ENCODE data around the gene NCL. TPM values are rescaled to one million over a fixed set of nuclear protein-coding genes. Genes with fewer than 3 reads are reported as not detected.
A peak's percentile ranks its signal among the peaks of the same experiment; 100 is the strongest.
"Not testable (repeated sequence)": the region's sequence is repeated elsewhere in the genome, so short reads cannot be mapped to it uniquely, and the experiment has no call there.

Gene NCL
- polyA plus RNA-seq, 1 donor, result 1,232 TPM

DNA sequence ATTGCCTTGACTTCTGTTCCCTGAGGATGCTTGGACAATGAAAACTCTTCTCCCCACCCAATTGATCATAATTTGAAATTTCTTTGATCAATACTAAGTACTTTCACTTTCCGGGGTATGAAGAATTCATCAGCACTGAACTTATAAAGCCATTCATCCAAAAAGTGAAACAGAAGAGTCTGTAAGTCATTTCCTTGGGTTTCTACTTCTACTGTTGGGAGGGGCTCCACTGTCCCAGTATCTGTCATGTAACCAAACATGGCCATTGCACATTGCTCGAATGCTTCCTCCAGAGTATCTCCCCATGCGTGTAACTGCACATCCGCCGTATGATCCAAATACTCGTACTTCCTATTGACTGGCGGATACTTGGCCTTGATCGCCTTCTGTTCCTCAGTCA lies 30.3 kb downstream of the NCL start:
- DNase-seq, result no peak

- DNase-seq, result no peak
Measured at GRCh38 chr2:231431606-231432005, 32.7 kb downstream of the NCL start.

DNA sequence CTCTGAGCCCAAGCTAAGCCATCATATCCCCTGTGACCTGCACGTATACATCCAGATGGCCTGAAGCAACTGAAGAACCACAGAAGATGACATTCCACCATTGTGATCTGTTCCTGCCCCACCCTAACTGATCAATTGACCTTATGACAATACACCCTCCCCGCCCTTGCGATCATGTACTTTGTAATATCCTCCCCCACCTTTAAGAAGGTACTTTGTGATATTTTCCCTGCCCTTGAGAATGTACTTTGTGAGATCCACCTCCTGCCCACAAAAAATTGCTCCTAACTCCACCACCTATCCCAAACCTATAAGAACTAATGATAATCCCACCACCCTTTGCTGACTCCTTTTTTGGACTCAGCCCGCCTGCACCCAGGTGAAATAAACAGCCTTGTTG lies 33.8 kb downstream of the NCL start:
- not testable (repeated sequence) for DNase-seq

- no peak for DNase-seq
Measured at GRCh38 chr2:231429901-231430300, 34.4 kb downstream of the NCL start.

DNA sequence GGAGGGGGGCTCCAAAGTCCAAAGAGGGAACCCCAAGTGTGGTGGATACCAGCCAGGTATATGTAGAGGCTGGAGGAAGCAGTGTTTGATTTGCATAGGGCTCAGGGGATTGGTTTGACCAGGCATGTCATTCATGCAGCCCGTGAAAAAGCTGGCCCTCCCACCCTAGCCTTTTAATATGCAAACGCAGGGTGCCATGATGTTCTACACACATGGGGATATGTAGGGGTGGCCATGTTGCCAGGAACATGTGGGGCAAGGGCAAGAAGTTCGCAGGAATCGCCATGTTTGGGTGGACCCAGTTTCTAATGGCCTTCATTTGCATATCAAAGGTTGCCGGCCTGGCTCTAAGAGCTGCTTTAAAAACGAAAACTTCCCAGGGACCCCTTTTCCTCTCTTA lies 35.1 kb downstream of the NCL start:
- DNase-seq, result no peak

DNA sequence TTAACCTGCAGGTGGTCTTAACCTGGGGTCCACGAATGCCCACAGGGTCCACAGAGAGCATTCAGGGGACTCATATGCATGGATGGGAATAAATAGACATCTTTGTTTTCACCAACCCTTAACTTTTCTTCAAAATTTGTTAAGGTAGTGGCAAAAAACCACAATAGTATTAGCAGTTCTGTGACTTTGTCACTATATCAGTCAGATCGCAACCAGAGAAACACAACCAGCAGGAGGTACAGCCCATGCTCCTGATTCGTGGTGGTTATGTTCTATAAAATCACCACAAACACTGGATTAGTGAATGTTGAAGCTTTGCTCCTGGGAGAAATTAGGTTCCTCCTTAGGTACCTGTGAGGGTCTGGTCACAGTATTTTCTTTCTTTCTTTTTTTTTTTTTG lies 37.2 kb downstream of the NCL start:
- no peak for DNase-seq

- no peak for DNase-seq
Measured at GRCh38 chr2:231425811-231426703, 38.2 kb downstream of the NCL start.

GRCh38 chr2:231425291-231425810 lies 38.9 kb downstream of the NCL start:
- no peak for DNase-seq

DNA sequence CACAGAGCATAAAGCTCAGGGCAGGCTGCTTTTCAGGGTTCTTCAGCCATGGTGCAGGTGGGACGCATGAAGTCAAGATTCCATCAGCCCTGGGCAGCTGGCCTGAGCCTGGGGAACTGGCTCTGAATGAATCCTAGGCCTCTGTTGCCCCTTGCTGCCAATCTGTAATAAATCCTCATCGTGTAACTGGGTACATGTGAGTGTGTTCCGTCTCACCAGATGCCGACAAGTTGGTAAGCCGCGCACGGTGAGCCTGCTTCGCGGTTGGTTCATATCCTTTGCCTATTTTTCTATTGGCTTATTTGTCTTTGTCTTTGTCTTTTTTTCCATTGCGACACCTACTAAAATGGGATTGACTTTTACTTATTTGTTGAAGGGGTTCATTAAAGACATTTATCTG lies 41.1 kb downstream of the NCL start:
- DNase-seq, result no peak

GRCh38 chr2:231422056-231422455 lies 42.2 kb downstream of the NCL start:
- no peak for DNase-seq

DNA sequence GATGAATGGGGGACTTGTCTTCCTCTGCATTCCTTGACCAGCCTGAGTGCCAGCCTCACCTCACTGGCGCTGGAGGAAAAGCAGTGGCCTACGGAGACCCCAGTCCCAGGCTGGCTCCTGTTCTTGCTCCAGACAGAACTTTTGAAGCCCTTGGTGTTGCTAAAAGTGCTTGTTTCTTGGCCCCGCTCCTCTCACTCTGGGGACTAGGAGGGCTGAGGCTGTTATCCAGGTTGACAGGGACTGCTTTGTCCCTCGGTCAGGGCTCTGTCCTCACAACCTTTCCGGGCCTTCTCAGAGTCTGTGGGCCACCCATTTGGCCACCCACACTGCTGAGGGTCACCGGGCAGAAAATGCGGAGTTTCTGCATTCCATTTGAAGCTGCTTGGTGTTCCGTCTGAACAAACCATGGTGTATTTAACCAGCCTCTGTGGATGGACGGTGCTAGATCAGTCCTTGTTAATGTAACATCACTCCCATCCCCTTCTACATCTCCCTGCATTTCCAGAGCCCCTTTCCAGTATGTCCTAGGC lies 43.2 kb downstream of the NCL start:
- DNase-seq, result no peak

- no peak for DNase-seq
Measured at GRCh38 chr2:231418820-231419640, 45.3 kb downstream of the NCL start.

DNA sequence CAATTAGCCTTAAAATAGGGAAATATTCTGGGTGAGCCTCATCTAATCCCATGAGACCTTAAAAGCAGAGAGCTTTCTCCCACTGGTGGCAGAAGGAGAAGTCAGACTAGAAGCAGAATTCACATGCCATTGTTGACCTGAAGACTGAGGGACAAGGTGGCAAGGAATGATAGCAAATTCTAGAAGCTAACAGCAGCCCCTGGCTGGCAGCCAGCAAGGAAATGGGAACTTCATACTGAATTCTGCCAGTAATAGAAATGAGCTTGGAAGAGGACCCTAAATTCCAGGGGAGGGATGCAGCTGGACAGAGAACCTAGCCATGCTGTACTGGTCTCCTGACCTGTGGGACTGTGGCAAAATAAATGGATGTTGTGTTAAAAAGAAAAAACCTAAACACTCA lies 49.3 kb downstream of the NCL start:
- DNase-seq, result no peak

- DNase-seq, result no peak
Measured at GRCh38 chr2:231413921-231414476, 50.3 kb downstream of the NCL start.

DNA sequence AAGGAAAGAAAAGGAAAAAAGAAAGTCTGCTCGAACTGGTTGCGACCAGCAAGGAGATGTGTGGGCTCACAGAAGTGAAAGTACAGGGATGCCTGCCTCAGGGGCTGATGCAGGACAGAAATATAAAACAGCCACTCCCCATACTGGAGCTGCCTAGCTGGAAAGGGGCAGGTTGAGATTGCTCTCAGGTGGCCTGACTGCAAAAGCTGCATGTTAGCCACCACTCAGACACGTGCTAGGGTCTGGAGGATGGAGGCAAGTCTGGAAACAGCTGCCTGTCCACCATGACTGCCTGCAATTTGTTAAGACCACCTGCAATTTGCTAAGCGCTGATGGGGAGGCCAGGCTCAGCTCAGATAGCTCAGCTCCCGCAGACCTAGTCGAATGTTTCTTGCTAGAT lies 50.8 kb downstream of the NCL start:
- DNase-seq, result no peak

- DNase-seq, result no peak
Measured at GRCh38 chr2:231412618-231412963, 51.7 kb downstream of the NCL start.

DNA sequence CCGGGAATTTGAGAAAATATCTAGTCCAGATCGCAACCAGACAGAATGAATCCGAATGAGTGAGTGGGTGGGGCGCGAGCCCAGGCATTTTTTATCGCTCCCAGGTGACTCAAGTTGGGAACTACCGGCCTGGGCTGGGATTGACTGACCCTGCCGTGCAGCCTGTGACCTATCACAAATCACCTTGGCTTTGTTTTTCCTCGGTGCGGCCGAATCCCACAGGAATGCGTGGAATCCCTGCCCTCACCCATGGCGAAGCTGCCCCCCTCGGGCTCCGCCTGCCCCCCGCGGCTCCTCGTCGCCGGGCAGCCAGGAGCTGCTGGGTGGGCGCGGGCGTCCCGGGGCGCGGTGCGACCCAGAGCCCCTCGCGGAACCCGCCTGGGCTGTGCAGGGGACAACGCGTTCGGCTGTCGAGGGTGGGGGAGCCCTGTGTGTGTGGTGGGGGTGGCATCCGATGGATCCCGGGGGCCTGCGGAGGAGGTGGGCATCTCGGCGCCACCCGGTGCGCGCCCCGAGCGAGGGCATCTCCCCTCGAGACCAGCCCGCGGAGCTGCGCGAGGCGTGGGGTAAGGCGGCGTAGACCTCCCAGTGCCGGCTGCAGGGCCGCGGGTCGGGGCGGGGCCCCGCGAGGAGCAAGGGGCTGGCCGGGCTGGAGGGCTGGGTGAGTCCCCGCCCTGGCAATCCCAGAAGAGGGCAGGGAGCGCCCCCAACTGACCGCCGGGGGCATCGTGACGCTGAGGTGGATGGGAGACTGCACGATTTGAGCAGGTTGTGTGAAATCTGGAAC lies 52.3 kb downstream of the NCL start:
- DNase-seq, result peak; percentile 89

DNA sequence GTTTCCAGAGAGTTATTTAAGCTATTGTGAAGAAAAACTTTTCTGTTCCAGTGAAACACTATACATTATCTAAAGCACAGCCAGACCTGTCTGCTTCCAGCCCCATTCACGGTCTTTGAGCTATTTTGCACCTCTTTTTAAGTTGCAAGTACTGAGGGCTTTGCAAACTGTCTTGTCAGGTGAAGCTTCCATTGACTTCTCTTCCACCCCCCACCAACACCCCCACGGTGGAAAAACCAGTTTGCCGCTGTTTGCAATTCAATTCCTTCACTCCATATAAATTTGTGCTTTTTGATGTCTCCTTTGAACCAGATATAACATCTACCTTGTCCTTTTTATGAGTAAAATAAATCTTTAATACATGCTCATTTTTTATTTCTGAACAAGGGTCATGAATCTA lies 53.0 kb downstream of the NCL start:
- no peak for DNase-seq

DNA sequence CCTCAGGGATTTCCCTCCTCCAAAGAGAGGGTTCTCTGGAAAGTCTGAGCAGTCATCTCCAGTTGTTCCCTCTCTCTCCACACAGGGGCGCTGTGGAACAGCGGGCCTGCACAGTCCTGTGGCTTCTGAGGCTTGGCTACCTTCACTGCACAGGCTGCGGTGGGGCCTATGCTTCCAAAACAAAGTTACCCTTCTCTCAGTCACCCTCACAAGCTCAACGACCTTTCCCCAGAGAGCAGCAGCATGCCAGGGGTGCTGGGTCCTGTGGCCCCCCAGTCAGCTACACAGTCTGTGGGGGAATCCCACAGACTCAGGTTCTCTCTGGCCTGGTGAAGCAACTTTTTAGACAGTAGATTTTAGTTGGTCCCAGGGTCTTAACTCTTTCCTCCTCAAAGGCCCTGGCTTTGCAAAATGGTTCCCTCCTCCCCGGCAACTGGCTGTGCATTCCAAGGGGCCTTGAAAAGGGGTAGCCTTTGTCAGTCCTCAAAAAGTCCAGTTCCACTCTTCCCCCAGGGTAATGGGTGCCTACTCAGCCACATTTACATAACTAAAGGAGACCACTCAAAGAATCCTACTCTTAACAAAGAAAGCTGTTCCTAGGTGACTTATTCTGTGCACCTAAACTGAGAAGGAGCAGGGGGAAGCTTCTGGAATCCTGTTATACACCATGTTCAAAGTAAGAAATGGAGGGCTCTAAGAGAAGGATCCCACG lies 53.8 kb downstream of the NCL start:
- no peak for DNase-seq

DNA sequence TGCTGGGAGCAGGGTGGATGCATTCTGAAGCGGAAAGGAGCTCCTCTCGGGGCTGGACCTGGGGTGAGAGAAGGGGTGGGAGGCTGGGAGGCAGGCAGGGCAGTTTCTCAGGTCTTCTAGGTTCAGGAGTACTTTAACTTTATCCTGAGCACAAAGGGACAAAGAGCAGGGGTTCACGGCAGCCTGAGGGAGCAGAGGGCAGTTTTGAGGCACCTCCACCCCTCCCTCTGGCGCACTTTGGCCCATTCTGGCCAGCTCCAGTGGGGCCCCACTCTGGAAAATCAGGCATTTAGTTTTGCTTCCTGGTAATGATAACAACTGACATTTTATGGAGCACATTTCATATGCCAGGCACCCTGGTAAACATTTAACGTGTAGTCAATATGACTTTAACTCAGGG lies 54.5 kb downstream of the NCL start:
- no peak for DNase-seq

GRCh38 chr2:231408304-231408703 lies 56.0 kb downstream of the NCL start:
- DNase-seq, result not testable (repeated sequence)

Measured in left kidney (tissue), 2 donors.